Activated CD8-positive, alpha-beta T cell treated with anti-CD3 and anti-CD28 coated beads for 36 hours (primary cell): ENCODE measurements around the gene MIF4GD. TPM values are rescaled to one million over a fixed set of nuclear protein-coding genes. Genes with fewer than 3 reads are reported as not detected.

Experiments
- ATAC-seq: fragments of 200-7000 bp; cut with Tn5 transposase; one replicate; pipeline ENCODE4 v1.10.0; 2021; ENCODE audit warnings: mild to moderate bottlenecking, moderate library complexity
- CTCF ChIA-PET: fragments of 350-600 bp; sonication (Branson Sonifier 250); formaldehyde crosslinking; loops from one replicate; lab custom pipeline; 2021; ENCODE audit warnings: antibody characterized with exemption; lab: Charles Lee
- POLR2A ChIA-PET: fragments of 350-600 bp; sonication (Branson Sonifier 250); formaldehyde crosslinking; loops from one replicate; lab custom pipeline; 2021; ENCODE audit warnings: antibody characterized with exemption; lab: Charles Lee
- DNase-seq: peaks from one replicate; pipeline ENCODE4 v3.0.0-alpha.2; 2020
- H3K27ac Mint-ChIP-seq: one replicate; pipeline ENCODE4 v1.8.0; 2021; ENCODE audit warnings: mild to moderate bottlenecking, mixed read lengths
- H3K27me3 Mint-ChIP-seq: one replicate; pipeline ENCODE4 v1.8.0; 2021; ENCODE audit warnings: mixed read lengths
- H3K36me3 Mint-ChIP-seq: one replicate; pipeline ENCODE4 v1.8.0; 2021; ENCODE audit warnings: low read depth, mixed read lengths
- H3K4me1 Mint-ChIP-seq: one replicate; pipeline ENCODE4 v1.8.0; 2021; ENCODE audit warnings: low read depth, mixed read lengths
- H3K4me3 Mint-ChIP-seq: one replicate; pipeline ENCODE4 v1.8.0; 2021; ENCODE audit warnings: mild to moderate bottlenecking, moderate library complexity, mixed read lengths
- H3K9me3 Mint-ChIP-seq: one replicate; pipeline ENCODE4 v1.8.0; 2021; ENCODE audit warnings: mixed read lengths
- CTCF ChIP-seq: fragments of 200-600 bp; IDR thresholded peaks from one replicate; pipeline ENCODE4 v1.8.0; 2022; ENCODE audit warnings: antibody characterized with exemption, mild to moderate bottlenecking
- intact Hi-C: fragments of 100-400 bp; cut with micrococcal nuclease; formaldehyde crosslinking; loops from one replicate; pipeline ENCODE4 v1.10.0; 2022
- total RNA-seq, 2 experiments: library from RNA; stranded (reverse); gene quantifications; one replicate each; pipeline ENCODE4 v1.2.3, GENCODE V29; 2021

The MIF4GD gene
- total RNA-seq, 2 experiments from 2014 or later: 42.4 to 43.8 TPM

- TF ChIP-seq CTCF: no peak
- peaks cover 51% of the 10 kb centered on the region for H3K36me3 Mint-ChIP-seq
- peaks cover 69% of the 10 kb centered on the region for H3K4me1 Mint-ChIP-seq
- ChIA-PET CTCF (interaction anchor here (1.0 to 6.6 kb wide), 4 partner anchors 17 to 234 kb away, joined by 3 to 53 read pairs (median 5); partner anchors contain the start of genes MIF4GD and MRPS7), POLR2A (interaction anchor here (0.7 to 1.6 kb wide), 4 partner anchors 15 to 29 kb away, joined by 3 to 9 read pairs (median 4); partner anchors contain the start of gene MIF4GD)
- intact Hi-C loops: no loop called here
- no peak overlapping the region for H3K27ac Mint-ChIP-seq
- H3K27me3 Mint-ChIP-seq: no peaks in the 10 kb centered on the region
- H3K4me3 Mint-ChIP-seq: no peak overlapping the region
- no peak for ATAC-seq
- H3K9me3 Mint-ChIP-seq: no peaks in the 10 kb centered on the region
- DNase-seq: no peak
Measured at GRCh38 chr17:75245011-75245410, 26.0 kb downstream of the MIF4GD start.

- no peaks in the 10 kb centered on the region for H3K9me3 Mint-ChIP-seq
- no peak overlapping the region for H3K4me3 Mint-ChIP-seq
- peaks cover 62% of the 10 kb centered on the region for H3K4me1 Mint-ChIP-seq
- no peaks in the 10 kb centered on the region for H3K27me3 Mint-ChIP-seq
- H3K27ac Mint-ChIP-seq: peak overlapping the region; percentile 40
- ATAC-seq (no peak), DNase-seq (peak; percentile 37)
- ChIA-PET CTCF (interaction anchor here (0.6 to 6.6 kb wide), 7 partner anchors 18 to 233 kb away, joined by 3 to 53 read pairs (median 3); partner anchors contain the start of genes MIF4GD and MRPS7), POLR2A (interaction anchor here (0.7 to 6.9 kb wide), 6 partner anchors 16 to 134 kb away, joined by 3 to 50 read pairs (median 4); partner anchors contain the start of genes GGA3, MIF4GD and MRPS7)
- intact Hi-C loops: no loop called here
- no peak for TF ChIP-seq CTCF
- H3K36me3 Mint-ChIP-seq: peaks cover 51% of the 10 kb centered on the region
Measured at GRCh38 chr17:75244133-75244866, 26.7 kb downstream of the MIF4GD start.

GRCh38 chr17:75242461-75243042, 28.5 kb downstream of the MIF4GD start:
- DNase-seq: peak; percentile 46

GRCh38 chr17:75241996-75242460, 29.0 kb downstream of the MIF4GD start:
- no peak for TF ChIP-seq CTCF
- peak overlapping the region; percentile 88 for H3K27ac Mint-ChIP-seq
- DNase-seq (peak; percentile 39), ATAC-seq (peak; percentile 10)
- no peaks in the 10 kb centered on the region for H3K9me3 Mint-ChIP-seq
- intact Hi-C loops: no loop called here
- ChIA-PET CTCF (interaction anchor here (1.1 to 6.6 kb wide), 7 partner anchors 7 to 170 kb away, joined by 3 to 75 read pairs (median 53); partner anchors contain the start of genes GGA3, MIF4GD and MRPS7), POLR2A (interaction anchor here (1.0 to 6.9 kb wide), 4 partner anchors 12 to 22 kb away, joined by 3 to 50 read pairs (median 6); partner anchors contain the start of genes GGA3 and MRPS7)
- H3K36me3 Mint-ChIP-seq: peaks cover 52% of the 10 kb centered on the region
- H3K4me3 Mint-ChIP-seq: peak overlapping the region; percentile 16
- no peaks in the 10 kb centered on the region for H3K27me3 Mint-ChIP-seq
- H3K4me1 Mint-ChIP-seq: peaks cover 54% of the 10 kb centered on the region

More at GRCh38 chr17:75242461-75243042, 28.5 kb downstream of the MIF4GD start:
- TF ChIP-seq CTCF: no peak
- ATAC-seq: peak; percentile 48
- H3K9me3 Mint-ChIP-seq: no peaks in the 10 kb centered on the region
- peak overlapping the region; percentile 16 for H3K4me3 Mint-ChIP-seq
- intact Hi-C loops: no loop called here
- H3K36me3 Mint-ChIP-seq: peaks cover 52% of the 10 kb centered on the region
- ChIA-PET CTCF (interaction anchor here (1.1 to 6.6 kb wide), 7 partner anchors 7 to 170 kb away, joined by 3 to 75 read pairs (median 53); partner anchors contain the start of genes GGA3, MIF4GD and MRPS7), POLR2A (interaction anchor here (1.2 to 6.9 kb wide), 3 partner anchors 14 to 23 kb away, joined by 5 to 50 read pairs (median 6); partner anchors contain the start of genes GGA3 and MRPS7)
- no peaks in the 10 kb centered on the region for H3K27me3 Mint-ChIP-seq
- peak overlapping the region; percentile 88 for H3K27ac Mint-ChIP-seq
- peaks cover 56% of the 10 kb centered on the region for H3K4me1 Mint-ChIP-seq
